ENCODE results near the gene ACSF2. TPM values are rescaled to one million over a fixed set of nuclear protein-coding genes. Genes with fewer than 3 reads are reported as not detected.

Gene ACSF2
- total RNA-seq, 1 experiment from 2014 or later: 17.2 TPM

DNA sequence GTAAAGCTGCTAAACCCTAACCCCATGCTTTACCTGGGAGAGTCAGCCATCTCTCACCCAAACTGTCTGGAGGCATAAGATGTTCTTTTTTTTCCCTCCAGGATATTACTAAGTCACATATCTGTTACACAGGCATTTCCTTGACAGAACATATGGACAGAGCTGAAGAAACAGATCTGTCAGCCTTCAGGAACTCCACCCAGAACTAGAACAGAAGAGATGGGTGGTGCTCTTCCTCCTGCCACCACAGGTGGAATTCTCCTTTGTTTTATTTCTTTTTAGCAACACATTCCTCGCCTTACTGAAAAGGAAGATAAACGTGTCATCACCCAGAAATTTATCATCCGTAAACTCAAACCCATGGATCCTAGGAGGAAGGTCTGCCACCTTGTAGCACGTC is 91.0 kb downstream of the ACSF2 start:
- Histone ChIP-seq H3K4me1 (ENCODE audit: control insufficient read depth, insufficient read depth, low read length) (no peaks in the 10 kb centered on the region), H3K4me3 (ENCODE audit: low read depth in 2 of 2, low read length in 2 of 2) (no peak overlapping the region), H3K27ac (ENCODE audit: low read length) (no peak overlapping the region), H3K9me3 (ENCODE audit: control insufficient read depth, insufficient read depth, low read depth, low read length) (no peaks in the 10 kb centered on the region), H3K27me3 (ENCODE audit: control insufficient read depth, insufficient read depth, low read length) (no peaks in the 10 kb centered on the region), H3K36me3 (ENCODE audit: control insufficient read depth, insufficient read depth, low read length) (no peaks in the 10 kb centered on the region)
- POLR2A ChIA-PET: no interaction called here
- TF ChIP-seq CTCF (IDR thresholded peaks at IDR 0.05) (no peak), SIN3A (IDR thresholded peaks at IDR 0.05; ENCODE audit: borderline replicate concordance, insufficient read depth, low read depth, low read length) (no peak), TCF7L2 (IDR thresholded peaks at IDR 0.05; ENCODE audit: low read depth, low read length) (no peak), POLR2AphosphoS5 (IDR thresholded peaks at IDR 0.05; ENCODE audit: low read depth, low read length) (no peak)
- TF ChIP-seq, protein P1, sequence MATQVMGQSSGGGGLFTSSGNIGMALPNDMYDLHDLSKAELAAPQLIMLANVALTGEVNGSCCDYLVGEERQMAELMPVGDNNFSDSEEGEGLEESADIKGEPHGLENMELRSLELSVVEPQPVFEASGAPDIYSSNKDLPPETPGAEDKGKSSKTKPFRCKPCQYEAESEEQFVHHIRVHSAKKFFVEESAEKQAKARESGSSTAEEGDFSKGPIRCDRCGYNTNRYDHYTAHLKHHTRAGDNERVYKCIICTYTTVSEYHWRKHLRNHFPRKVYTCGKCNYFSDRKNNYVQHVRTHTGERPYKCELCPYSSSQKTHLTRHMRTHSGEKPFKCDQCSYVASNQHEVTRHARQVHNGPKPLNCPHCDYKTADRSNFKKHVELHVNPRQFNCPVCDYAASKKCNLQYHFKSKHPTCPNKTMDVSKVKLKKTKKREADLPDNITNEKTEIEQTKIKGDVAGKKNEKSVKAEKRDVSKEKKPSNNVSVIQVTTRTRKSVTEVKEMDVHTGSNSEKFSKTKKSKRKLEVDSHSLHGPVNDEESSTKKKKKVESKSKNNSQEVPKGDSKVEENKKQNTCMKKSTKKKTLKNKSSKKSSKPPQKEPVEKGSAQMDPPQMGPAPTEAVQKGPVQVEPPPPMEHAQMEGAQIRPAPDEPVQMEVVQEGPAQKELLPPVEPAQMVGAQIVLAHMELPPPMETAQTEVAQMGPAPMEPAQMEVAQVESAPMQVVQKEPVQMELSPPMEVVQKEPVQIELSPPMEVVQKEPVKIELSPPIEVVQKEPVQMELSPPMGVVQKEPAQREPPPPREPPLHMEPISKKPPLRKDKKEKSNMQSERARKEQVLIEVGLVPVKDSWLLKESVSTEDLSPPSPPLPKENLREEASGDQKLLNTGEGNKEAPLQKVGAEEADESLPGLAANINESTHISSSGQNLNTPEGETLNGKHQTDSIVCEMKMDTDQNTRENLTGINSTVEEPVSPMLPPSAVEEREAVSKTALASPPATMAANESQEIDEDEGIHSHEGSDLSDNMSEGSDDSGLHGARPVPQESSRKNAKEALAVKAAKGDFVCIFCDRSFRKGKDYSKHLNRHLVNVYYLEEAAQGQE (IDR thresholded peaks at IDR 0.05; ENCODE audit: insufficient read depth in 1 of 2, low read depth in 2 of 2, low read length in 1 of 2): no peak
- intact Hi-C loops (cut with micrococcal nuclease; ENCODE audit: unreplicated experiment): no loop called here
- no peak for ATAC-seq
- DNase-seq (ENCODE audit: low read depth, low spot score): no peak
- no TSS peak for BruUV-seq (replicated peaks)
- CTCF ChIA-PET: no interaction called here
- in situ Hi-C loops (cut with HindIII; ENCODE audit: low pct_unique_long_range_greater_than_20kb, low sequenced_read_pairs): no loop called here

DNA sequence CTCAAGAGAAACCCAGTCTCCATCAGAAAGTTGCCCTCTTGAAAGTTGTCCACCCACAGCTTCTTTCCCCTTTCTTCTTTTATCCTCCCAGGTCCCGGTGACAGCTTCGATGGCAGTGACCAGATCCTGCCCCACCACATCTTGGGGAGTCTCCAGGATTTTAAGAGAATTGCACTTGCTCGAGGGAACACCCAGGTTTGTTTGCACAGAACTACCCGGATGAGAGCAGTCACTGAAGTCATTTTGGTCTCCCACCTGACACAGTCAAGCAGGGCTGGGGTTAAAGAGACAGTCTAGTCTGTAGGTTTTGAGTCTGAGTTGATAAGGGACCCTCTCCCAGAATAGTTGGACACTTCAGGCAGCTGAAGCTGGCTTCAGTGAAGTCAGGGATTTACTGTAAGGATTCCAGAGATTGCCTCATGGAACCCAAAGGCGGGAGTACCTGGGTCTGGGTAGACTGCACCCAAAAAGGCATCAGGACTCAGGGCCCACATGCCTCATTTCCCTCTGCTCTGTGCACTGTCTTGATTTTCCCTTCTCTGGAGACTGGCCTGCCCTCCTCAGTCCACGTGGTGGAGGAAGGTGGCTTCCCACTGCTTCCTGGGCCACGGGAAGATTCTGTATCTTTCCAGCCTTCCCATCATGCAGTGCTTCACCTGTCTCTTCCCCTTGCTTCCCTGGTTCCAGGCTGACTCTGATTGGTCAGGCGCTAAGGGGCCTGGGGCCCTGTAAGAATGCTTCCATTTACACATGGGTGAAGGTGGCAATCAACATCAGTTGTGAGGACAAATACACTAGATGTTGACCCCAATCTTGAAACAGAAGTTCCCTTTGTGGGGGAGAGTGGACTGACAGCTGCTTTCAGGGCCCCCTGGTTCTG is 91.7 kb downstream of the ACSF2 start:
- intact Hi-C loops (cut with micrococcal nuclease; ENCODE audit: unreplicated experiment) (no loop called here), in situ Hi-C loops (cut with HindIII; ENCODE audit: low pct_unique_long_range_greater_than_20kb, low sequenced_read_pairs) (no loop called here)
- no peaks in the 10 kb centered on the region for H3K27me3 ChIP-seq (ENCODE audit: control insufficient read depth, insufficient read depth, low read length)
- H3K27ac ChIP-seq (ENCODE audit: low read length): no peak overlapping the region
- H3K4me1 ChIP-seq (ENCODE audit: control insufficient read depth, insufficient read depth, low read length): no peaks in the 10 kb centered on the region
- no peaks in the 10 kb centered on the region for H3K9me3 ChIP-seq (ENCODE audit: control insufficient read depth, insufficient read depth, low read depth, low read length)
- no peaks in the 10 kb centered on the region for H3K36me3 ChIP-seq (ENCODE audit: control insufficient read depth, insufficient read depth, low read length)
- ChIA-PET CTCF (no interaction called here), POLR2A (no interaction called here)
- ATAC-seq: no peak
- TF ChIP-seq TCF7L2 (IDR thresholded peaks at IDR 0.05; ENCODE audit: low read depth, low read length) (no peak), CTCF (IDR thresholded peaks at IDR 0.05) (no peak), POLR2AphosphoS5 (IDR thresholded peaks at IDR 0.05; ENCODE audit: low read depth, low read length) (no peak), SIN3A (IDR thresholded peaks at IDR 0.05; ENCODE audit: borderline replicate concordance, insufficient read depth, low read depth, low read length) (no peak)
- TF ChIP-seq, protein P1 (IDR thresholded peaks at IDR 0.05; ENCODE audit: insufficient read depth in 1 of 2, low read depth in 2 of 2, low read length in 1 of 2): no peak
- H3K4me3 ChIP-seq (ENCODE audit: low read depth in 2 of 2, low read length in 2 of 2): no peak overlapping the region
- no TSS peak for BruUV-seq (replicated peaks)
- DNase-seq (ENCODE audit: low read depth, low spot score): no peak

Measured in Panc1 (cell line).